ENCODE measurements around the gene MARCHF6. TPM values are rescaled to one million over a fixed set of nuclear protein-coding genes. Genes with fewer than 3 reads are reported as not detected.
"Not testable (repeated sequence)": the region's sequence is repeated elsewhere in the genome, so short reads cannot be mapped to it uniquely, and the experiment has no call there.

The MARCHF6 gene
- total RNA-seq, 2 donors from 2014 or later, result 156 to 198 TPM

GRCh38 chr5:10391130-10391529 lies 37.6 kb downstream of the MARCHF6 start:
- H3K9me3 ChIP-seq (ENCODE audit: control insufficient read depth, low read length, poor library complexity, severe bottlenecking), result no peaks in the 10 kb centered on the region
- no peak for DNase-seq
- Mint-ChIP-seq H3K36me3 (ENCODE audit: low read depth) (peaks cover 6% of the 10 kb centered on the region), H3K4me1 (peaks cover 4% of the 10 kb centered on the region), H3K27ac (peak overlapping the region; percentile 54), H3K4me3 (no peak overlapping the region), H3K27me3 (no peaks in the 10 kb centered on the region)
- no peak for ATAC-seq

GRCh38 chr5:10392567-10393328 lies 39.3 kb downstream of the MARCHF6 start:
- ATAC-seq; H3K27me3 Mint-ChIP-seq; H3K4me3 Mint-ChIP-seq; H3K9me3 ChIP-seq (ENCODE audit: control insufficient read depth, low read length, poor library complexity, severe bottlenecking); DNase-seq; H3K27ac Mint-ChIP-seq: not testable (repeated sequence)
- peaks cover 11% of the 10 kb centered on the region for H3K36me3 Mint-ChIP-seq (ENCODE audit: low read depth)
- H3K4me1 Mint-ChIP-seq, result peaks cover 12% of the 10 kb centered on the region

GRCh38 chr5:10393491-10393890 lies 40.0 kb downstream of the MARCHF6 start:
- H3K36me3 Mint-ChIP-seq (ENCODE audit: low read depth), result peaks cover 11% of the 10 kb centered on the region
- DNase-seq (no peak), ATAC-seq (no peak)
- H3K4me1 Mint-ChIP-seq, result peaks cover 12% of the 10 kb centered on the region
- no peaks in the 10 kb centered on the region for H3K27me3 Mint-ChIP-seq
- no peak overlapping the region for H3K4me3 Mint-ChIP-seq
- no peaks in the 10 kb centered on the region for H3K9me3 ChIP-seq (ENCODE audit: control insufficient read depth, low read length, poor library complexity, severe bottlenecking)
- H3K27ac Mint-ChIP-seq, result no peak overlapping the region

GRCh38 chr5:10396552-10396951 lies 43.1 kb downstream of the MARCHF6 start:
- ATAC-seq (no peak), DNase-seq (no peak)
- Mint-ChIP-seq H3K4me1 (peaks cover 16% of the 10 kb centered on the region), H3K27me3 (no peaks in the 10 kb centered on the region), H3K36me3 (ENCODE audit: low read depth) (peaks cover 11% of the 10 kb centered on the region), H3K27ac (peak overlapping the region; percentile 65), H3K4me3 (no peak overlapping the region)
- no peaks in the 10 kb centered on the region for H3K9me3 ChIP-seq (ENCODE audit: control insufficient read depth, low read length, poor library complexity, severe bottlenecking)

GRCh38 chr5:10399839-10400238 lies 46.3 kb downstream of the MARCHF6 start:
- Mint-ChIP-seq H3K36me3 (ENCODE audit: low read depth) (peaks cover 10% of the 10 kb centered on the region), H3K4me1 (peaks cover 14% of the 10 kb centered on the region), H3K27ac (peak overlapping the region; percentile 62), H3K27me3 (no peaks in the 10 kb centered on the region), H3K4me3 (no peak overlapping the region)
- ATAC-seq (no peak), DNase-seq (no peak)
- no peaks in the 10 kb centered on the region for H3K9me3 ChIP-seq (ENCODE audit: control insufficient read depth, low read length, poor library complexity, severe bottlenecking)

- DNase-seq (no peak), ATAC-seq (no peak)
- peaks cover 14% of the 10 kb centered on the region for H3K4me1 Mint-ChIP-seq
- H3K9me3 ChIP-seq (ENCODE audit: control insufficient read depth, low read length, poor library complexity, severe bottlenecking), result no peaks in the 10 kb centered on the region
- no peak overlapping the region for H3K4me3 Mint-ChIP-seq
- H3K36me3 Mint-ChIP-seq (ENCODE audit: low read depth), result peaks cover 10% of the 10 kb centered on the region
- no peaks in the 10 kb centered on the region for H3K27me3 Mint-ChIP-seq
- peak overlapping the region; percentile 62 for H3K27ac Mint-ChIP-seq
Observed at GRCh38 chr5:10400411-10400810, 46.9 kb downstream of the MARCHF6 start.

- Mint-ChIP-seq H3K36me3 (ENCODE audit: low read depth) (peaks cover 10% of the 10 kb centered on the region), H3K4me3 (no peak overlapping the region), H3K27me3 (no peaks in the 10 kb centered on the region), H3K4me1 (peaks cover 14% of the 10 kb centered on the region), H3K27ac (peak overlapping the region; percentile 62)
- H3K9me3 ChIP-seq (ENCODE audit: control insufficient read depth, low read length, poor library complexity, severe bottlenecking), result no peaks in the 10 kb centered on the region
- DNase-seq, result no peak
- ATAC-seq, result no peak
Observed at GRCh38 chr5:10400831-10401230, 47.3 kb downstream of the MARCHF6 start.

GRCh38 chr5:10401498-10401897 lies 48.0 kb downstream of the MARCHF6 start:
- no peaks in the 10 kb centered on the region for H3K27me3 Mint-ChIP-seq
- peaks cover 9% of the 10 kb centered on the region for H3K4me1 Mint-ChIP-seq
- DNase-seq (no peak), ATAC-seq (no peak)
- H3K27ac Mint-ChIP-seq, result peak overlapping the region; percentile 62
- H3K9me3 ChIP-seq (ENCODE audit: control insufficient read depth, low read length, poor library complexity, severe bottlenecking), result no peaks in the 10 kb centered on the region
- peaks cover 5% of the 10 kb centered on the region for H3K36me3 Mint-ChIP-seq (ENCODE audit: low read depth)
- no peak overlapping the region for H3K4me3 Mint-ChIP-seq

Other genes starting within 250 kb of the MARCHF6 start
- 1 to 10 TPM; 6.1 to 6.5 TPM for gene ATPSCKMT, start 103.8 kb upstream of the MARCHF6 start, total RNA-seq
- 10 to 100 TPM; 62.6 to 73.0 TPM for gene CCT5, start 103.4 kb upstream of the MARCHF6 start, total RNA-seq
- gene CMBL, start 45.8 kb upstream of the MARCHF6 start, total RNA-seq, result under 1 TPM; 0.22 to 0.39 TPM
- gene ROPN1L, start 88.2 kb downstream of the MARCHF6 start, total RNA-seq, result 1 to 10 TPM; 4.7 to 5.3 TPM
- gene ANKRD33B, start 210.4 kb downstream of the MARCHF6 start, total RNA-seq, result 10 to 100 TPM in 1 of 2 donors, 1 to 10 TPM in 1; 5.3 to 13.9 TPM